ENCODE data around the gene SLC52A3.
A peak's percentile ranks its signal among the peaks of the same experiment; 100 is the strongest.
"Not testable (repeated sequence)": the region's sequence is repeated elsewhere in the genome, so short reads cannot be mapped to it uniquely, and the experiment has no call there.

SLC52A3 gene

DNA sequence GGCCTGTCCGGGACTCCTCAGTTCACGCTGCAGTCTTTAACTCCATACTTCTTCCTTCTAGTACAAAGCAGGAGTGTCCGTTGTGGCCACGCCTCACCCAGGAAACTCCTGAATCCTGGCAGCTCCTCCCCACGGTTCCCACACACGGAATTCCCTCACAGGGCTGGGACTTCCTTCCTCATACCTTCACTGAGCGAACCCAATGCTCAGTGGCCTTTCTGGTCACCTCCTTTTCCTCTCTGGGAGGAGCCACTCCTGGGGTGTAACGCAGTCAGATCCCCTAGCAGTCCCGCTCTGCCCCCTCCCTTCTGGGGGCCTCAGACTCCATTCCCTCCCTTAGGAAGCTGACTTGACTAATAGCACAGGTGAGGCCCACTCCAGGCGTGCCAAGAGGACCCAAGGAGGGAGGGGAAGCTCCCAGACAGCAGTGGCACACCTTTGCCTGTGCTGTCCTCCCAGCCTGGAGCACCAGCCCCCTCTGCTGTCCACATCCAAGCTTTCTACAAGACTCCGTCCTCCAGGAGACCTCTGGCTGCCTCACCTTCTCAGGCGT is at the start of gene SLC52A3:
SLC52A3 (minus strand) TSS at position 75 of the 553 bp plus-strand sequence. CDS start 2,726 bp downstream, outside the sequence.
- DNase-seq: no peak

DNA sequence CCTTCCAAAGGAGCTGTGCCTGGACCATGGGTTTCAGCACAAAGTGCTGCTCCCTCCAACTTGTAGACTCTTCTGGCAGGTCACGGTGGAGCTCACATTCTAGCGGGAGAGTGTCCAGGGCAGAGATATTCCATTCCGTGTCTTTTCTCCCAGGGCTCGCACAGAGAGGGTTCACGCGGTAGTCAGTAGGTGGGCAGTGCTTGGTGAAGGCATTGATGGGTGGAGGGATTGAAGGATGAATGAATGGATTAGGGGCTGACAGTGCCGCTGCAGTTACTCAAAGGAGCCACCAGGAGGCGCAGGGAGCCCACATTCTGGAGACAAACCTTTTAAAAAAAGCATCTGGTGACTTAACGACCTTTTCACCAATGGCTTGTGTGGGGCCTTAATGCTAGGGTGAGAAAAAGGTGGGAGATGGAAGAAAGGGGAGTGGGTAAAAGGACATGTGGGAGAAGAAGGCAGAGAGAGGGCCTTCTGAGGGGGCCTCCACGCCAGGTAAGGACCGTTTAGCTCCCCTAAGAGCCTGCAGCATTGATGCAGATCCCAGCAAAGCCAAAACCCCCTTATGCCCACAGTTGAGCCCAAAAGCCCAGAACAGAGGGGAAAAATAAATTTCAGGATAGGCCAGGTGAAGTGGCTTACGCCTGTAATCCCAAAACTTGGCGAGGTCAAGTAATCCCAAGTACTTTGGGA is 47.8 kb upstream of the SLC52A3 start:
- DNase-seq: peak; percentile 60

GRCh38 chr20:815226-815625 is 46.9 kb upstream of the SLC52A3 start:
- DNase-seq: no peak

DNA sequence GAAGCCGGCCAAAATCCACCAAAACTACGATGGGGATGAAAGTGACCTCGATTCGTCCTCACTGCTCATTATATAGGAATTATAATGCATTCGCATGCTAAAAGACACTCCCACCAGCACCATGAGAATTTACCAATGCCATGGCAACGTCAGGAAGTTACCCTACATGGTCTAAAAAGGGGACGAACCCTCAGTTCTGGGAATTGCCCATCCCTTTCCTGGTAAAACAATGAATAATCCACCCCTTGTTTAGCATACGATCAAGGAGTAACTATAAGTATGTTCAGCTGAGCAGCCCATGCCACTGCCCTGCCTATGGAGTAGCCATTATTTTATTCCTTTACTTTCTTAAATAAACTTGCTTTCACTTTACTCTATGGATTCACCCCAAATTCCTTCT is 45.1 kb upstream of the SLC52A3 start:
- no peak for DNase-seq

GRCh38 chr20:812435-812814 is 44.1 kb upstream of the SLC52A3 start:
- not testable (repeated sequence) for DNase-seq

DNA sequence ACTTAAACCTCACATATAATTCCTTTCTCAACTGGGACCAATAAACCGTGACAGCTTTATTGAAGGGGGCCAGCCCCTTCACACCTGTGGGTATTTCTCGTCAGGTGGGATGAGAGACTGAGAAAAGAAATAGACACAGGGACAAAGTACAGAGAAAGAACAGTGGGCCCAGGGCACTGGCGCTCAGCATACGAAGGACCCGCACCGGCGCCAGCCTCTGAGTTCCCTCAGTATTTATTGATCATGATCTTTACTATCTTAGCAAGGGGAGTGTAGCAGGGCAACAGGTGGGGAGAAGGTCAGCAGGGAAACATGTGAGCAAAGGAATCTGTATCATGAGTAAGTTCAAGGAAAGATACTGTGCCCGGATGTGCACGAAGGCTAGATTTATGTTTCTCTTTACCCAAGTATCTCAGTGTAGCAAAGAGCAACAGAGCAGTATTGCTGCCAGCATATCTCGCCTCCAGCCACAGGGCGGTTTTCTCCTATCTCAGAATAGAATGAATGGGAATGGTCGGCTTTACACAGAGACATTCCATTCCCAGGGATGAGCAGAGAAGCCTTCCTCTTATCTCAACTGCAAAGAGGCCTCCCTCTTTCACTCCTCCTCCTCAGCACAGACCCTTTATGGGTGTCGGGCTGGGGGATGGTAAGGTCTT is 43.6 kb upstream of the SLC52A3 start:
- DNase-seq: not testable (repeated sequence)

DNA sequence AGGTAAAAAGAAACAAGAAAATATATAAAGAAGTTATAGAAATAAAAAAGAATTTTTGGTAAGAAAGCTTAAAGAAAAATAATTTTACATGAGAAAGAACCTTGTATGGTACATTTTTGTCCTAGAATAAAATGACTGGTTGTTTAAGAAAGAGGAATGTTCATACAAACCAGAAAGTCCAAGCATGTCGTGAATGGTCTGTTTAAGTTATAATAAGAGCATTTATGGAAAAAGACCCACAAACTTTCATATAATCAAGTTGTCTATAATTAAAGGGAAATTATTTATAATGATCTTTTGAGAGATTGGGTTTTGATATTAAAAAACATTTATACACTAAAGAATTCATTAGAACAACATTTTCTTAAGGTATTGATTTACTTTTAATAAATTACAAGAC is 37.4 kb upstream of the SLC52A3 start:
- no peak for DNase-seq

DNA sequence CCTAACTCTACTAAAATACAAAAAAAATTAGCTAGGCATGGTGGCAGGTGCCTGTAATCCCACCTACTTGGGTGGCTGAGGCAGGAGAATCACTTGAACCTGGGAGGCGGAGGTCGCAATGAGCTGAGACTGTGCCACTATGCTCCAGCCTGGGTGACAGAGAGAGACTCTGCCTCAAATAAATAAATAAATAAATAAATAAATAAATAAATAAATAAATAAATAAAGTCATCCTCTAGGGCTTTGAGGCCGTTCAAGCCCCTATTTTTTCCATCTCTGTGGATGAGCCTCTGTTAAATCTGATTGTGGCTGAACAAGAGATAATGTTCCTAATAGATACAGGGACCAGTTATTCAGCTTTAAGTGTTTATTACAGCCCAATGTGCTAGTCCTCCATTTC is 33.4 kb upstream of the SLC52A3 start:
- no peak for DNase-seq

DNA sequence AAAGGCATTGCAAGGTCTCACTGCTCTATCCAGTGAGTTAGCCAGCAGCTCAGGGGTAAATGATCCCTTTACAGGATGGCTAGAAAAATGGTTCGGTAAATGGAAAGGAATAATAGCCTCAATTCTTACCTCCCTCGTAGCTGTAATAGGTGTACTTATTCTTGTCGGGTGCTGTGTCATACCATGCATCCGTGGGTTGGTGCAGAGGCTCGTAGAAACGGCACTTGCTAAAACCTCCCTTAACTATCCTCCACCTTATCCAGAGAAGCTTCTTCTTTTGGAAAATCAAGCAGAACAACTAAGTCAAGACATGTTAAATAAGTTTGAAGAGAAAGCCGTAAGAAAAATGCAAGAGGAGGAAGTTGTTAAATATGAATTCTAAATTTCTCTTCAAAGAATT is 31.7 kb upstream of the SLC52A3 start:
- not testable (repeated sequence) for DNase-seq

GRCh38 chr20:798746-799145 is 30.4 kb upstream of the SLC52A3 start:
- not testable (repeated sequence) for DNase-seq

GRCh38 chr20:796921-797320 is 28.6 kb upstream of the SLC52A3 start:
- DNase-seq: no peak

DNA sequence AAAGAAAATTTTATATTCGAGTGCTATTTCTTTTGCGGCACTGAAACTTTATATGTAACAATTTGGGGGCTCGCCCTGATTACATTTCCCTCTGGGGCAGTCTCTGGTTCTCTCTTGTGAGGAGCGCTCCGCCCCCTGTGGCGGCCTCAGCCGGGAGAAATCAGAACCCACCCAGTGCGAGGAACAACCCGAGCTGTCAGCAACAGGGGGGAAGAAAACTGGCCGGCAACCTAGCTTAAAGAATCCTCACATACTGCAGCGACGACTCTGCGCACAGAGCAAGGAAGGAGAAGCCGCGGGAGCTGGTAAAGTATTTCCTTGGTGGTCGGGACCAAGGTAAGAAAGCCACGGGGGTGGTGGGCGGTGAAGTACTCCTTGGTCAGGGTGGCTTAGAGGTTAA is 23.9 kb upstream of the SLC52A3 start:
- DNase-seq: no peak

DNA sequence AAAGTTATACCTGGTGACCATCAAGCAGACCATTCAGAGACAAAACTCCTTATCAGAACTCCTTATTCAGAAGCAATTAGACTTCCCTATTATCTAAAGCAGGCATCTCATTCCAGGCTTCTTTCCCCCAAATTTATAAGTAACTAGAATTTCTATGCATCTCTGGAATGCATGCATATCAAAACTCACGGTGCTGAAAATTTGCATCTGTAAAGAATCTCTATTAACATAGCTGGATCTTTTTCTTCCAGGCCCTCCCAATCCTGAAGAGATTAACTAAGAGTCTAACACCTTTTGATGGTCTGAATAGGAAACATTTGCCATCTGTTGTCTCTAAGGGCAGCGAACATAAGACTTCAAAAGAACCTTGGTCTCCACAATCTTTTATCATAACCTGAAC is 22.8 kb upstream of the SLC52A3 start:
- DNase-seq: no peak

GRCh38 chr20:787825-788224 is 19.5 kb upstream of the SLC52A3 start:
- DNase-seq: no peak

DNA sequence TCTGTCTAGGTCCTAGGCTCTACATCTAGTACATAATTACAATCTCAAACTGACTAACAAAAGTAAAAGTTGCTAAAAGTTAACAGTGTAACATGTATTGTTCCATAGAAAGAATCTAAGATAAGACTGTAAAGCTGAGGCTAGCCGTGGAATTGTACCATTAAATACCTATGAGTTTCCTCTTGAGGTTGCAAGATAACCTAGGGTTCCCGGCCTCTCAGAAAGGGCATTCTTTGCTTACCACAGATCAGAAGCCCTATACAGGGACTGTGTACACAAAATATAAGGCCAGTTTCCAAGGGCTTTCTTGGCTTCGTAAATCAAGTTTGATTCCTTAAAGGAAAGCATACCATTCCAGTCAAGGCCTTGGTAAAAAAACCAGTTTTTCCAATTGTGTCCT is 11.5 kb upstream of the SLC52A3 start:
- no peak for DNase-seq

- DNase-seq: no peak
These were observed 7.9 kb upstream of the SLC52A3 start for GRCh38 chr20:776165-776564.

- no peak for DNase-seq
These were observed 7.4 kb upstream of the SLC52A3 start for GRCh38 chr20:775679-776135.

DNA sequence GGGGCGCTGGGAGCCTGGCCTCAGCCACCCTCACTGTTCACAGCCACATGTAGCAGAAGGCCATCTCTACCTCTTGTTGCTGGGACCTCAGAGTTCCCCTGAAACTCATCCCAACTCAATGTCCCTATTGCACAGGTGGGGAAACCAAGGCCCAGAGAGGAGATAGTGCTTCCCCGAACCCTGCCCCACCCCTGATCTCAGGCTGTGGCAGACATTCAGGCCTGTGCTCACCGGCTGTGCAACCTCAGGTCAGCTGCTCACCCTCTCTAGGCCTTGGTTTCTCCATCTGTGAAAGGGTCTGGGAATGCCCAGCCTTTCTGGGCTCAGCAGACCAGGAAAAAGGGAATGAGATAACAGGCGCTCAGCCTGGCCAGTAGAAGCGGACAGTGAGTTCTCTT is 6.4 kb upstream of the SLC52A3 start:
- DNase-seq: no peak

DNA sequence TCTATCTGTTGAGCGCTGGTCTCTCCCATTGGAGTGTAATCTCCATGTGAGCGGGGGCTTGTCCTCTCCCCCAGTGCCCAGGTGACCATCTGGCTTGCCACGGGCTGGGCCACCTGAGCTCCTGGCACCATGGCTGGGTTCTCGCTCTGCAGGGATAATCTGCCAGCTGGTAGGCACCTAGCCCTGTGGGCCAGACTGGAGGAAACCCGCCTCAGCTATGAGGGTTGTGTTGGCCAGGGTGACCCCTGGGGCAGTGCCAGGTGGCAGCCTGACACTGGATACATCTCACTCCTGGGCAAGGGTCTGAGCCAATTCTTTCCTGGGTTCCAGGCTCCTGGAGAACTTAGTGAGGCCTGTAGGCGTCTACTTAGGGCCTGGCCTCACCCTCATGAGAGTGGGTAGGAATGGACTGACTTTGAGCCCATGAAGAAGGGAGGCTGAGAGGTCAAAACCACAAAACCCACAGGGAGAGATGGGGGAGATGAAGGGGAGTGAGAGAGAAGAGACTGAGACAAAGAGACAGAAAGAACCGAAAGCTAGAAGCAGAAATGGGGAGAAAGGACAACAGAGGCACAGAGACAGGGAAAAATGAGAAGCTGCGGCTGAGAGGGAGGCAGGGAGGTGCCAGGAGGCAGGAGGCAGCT is 5.8 kb upstream of the SLC52A3 start:
- DNase-seq: no peak

GRCh38 chr20:772806-773205 is 4.5 kb upstream of the SLC52A3 start:
- no peak for DNase-seq

- DNase-seq: no peak
These were observed 3.6 kb upstream of the SLC52A3 start for GRCh38 chr20:771741-772464.

DNA sequence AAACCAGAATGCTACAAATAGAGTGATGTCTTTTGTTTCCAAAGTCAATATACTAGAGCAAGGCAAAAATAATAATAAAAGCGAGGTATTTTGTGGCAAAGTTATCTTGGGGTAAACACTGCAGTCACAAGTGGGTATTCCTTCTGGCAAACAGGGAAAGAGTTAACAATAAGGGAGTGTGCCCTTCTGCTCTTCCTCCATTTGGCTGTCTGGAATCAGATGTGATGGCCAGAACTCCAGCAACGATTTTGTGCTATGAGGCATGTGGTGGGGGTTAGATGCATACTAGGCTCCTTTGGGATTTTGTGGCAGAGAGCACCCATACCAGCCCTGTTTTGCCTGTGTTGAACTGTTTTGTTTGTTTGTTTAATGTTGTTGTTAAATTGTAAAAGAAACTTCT is 2.4 kb upstream of the SLC52A3 start:
- no peak for DNase-seq

GRCh38 chr20:766906-767305 is 1.4 kb downstream of the SLC52A3 start:
- DNase-seq: no peak

Data from CD4-positive, alpha-beta T cell treated with Interferon gamma for 1 hour (primary cell).